Common myeloid progenitor, CD34-positive (primary cell): ENCODE results near the gene APP.

Source experiments
- CTCF ChIA-PET: fragments of 350-600 bp; sonication (Branson Sonifier 250); formaldehyde crosslinking; loops from one replicate; lab custom pipeline; 2021; ENCODE audit warnings: antibody characterized with exemption; lab: Charles Lee
- POLR2A ChIA-PET: fragments of 350-600 bp; sonication (Branson Sonifier 250); formaldehyde crosslinking; loops from one replicate; lab custom pipeline; 2021; ENCODE audit warnings: antibody characterized with exemption; lab: Charles Lee
- DNase-seq, 3 donors: peaks; one replicate each; pipeline versions ENCODE4 v3.0.0 to v3.0.0-alpha.2; 2013
- H3K27ac ChIP-seq, 2 experiments: 1 replicate in 1 of 2; 2 replicates in 1 of 2; pipeline ENCODE4 v1.7.0; 2013; ENCODE audit warnings: inconsistent platforms in 2 of 2, low read length in 2 of 2, mild to moderate bottlenecking in 2 of 2, low read depth in 1 of 2, moderate library complexity in 1 of 2; ENCODE audit not compliant: severe bottlenecking in 2 of 2, insufficient read depth in 1 of 2, poor library complexity in 1 of 2
- H3K27me3 ChIP-seq, 5 experiments: replicated peaks in 2 of 5; 1 replicate in 3 of 5; 2 replicates in 2 of 5; pipeline versions ENCODE4 v1.6.1 to v1.7.0; 2013; ENCODE audit warnings: low read length in 4 of 5, mild to moderate bottlenecking in 2 of 5, moderate library complexity in 2 of 5, inconsistent platforms in 1 of 5; ENCODE audit not compliant: insufficient read depth in 5 of 5, control insufficient read depth in 4 of 5
- H3K36me3 ChIP-seq, 4 experiments: 1 replicate in 2 of 4; 2 replicates in 2 of 4; pipeline versions ENCODE4 v1.6.1 to v1.7.0; 2013; ENCODE audit warnings: low read length in 3 of 4, control low read depth in 1 of 4, mild to moderate bottlenecking in 1 of 4; ENCODE audit not compliant: control insufficient read depth in 4 of 4, insufficient read depth in 4 of 4
- H3K4me1 ChIP-seq, 4 experiments: 1 replicate in 3 of 4; 2 replicates in 1 of 4; pipeline versions ENCODE4 v1.6.1 to v1.7.1; 2013; ENCODE audit warnings: low read length in 3 of 4, mild to moderate bottlenecking in 3 of 4, control low read depth in 1 of 4, inconsistent platforms in 1 of 4, moderate library complexity in 1 of 4; ENCODE audit not compliant: control insufficient read depth in 4 of 4, insufficient read depth in 4 of 4; ENCODE audit errors: control extremely low read depth in 1 of 4
- H3K4me3 ChIP-seq, 7 experiments: 1 replicate in 4 of 7; 2 replicates in 3 of 7; pipeline versions ENCODE4 v1.5.1 to v1.7.0; 2013; ENCODE audit warnings: mild to moderate bottlenecking in 7 of 7, low read length in 6 of 7, moderate library complexity in 6 of 7, inconsistent platforms in 2 of 7, low read depth in 2 of 7, control low read depth in 1 of 7; ENCODE audit not compliant: insufficient read depth in 4 of 7, control insufficient read depth in 1 of 7; ENCODE audit errors: extremely low read depth in 1 of 7
- H3K9me3 ChIP-seq, 5 experiments: 1 replicate in 4 of 5; 2 replicates in 1 of 5; pipeline versions ENCODE4 v1.6.1 to v1.7.1; 2013; ENCODE audit warnings: low read length in 4 of 5, mild to moderate bottlenecking in 2 of 5, inconsistent platforms in 1 of 5, low read depth in 1 of 5, moderate library complexity in 1 of 5; ENCODE audit not compliant: control insufficient read depth in 4 of 5, insufficient read depth in 2 of 5; ENCODE audit errors: control extremely low read depth in 1 of 5
- WGBS: methylation state at CpG from one replicate; pipeline ENCODE4 v1.1.5; 2013; ENCODE audit not compliant: insufficient coverage; 5-methylcytosine and 5-hydroxymethylcytosine counted together

The APP gene

DNA sequence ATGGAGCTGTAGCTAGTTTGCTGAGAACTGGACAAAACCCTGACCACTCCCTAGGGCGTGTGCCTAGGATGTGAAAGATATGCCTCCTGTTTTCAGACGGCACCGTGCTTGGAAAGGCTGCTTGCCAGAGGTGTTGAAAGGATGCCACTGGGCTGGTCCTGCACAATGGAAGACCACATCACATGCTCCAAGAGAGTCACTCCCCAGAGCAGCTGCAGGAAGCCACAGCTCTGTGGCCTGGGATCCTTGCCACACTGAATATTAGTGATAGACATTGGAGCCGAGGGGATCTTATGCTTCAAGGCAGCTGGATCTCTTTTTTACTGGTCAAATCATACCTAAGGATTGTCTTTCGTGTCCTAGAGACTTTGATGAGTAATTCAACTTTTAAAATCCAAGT, 6.6 kb upstream of the APP start:
- no peak overlapping the region for H3K4me3 ChIP-seq
- peaks cover 0 to 4% (median 2%) of the 10 kb centered on the region in 4 experiments for H3K4me1 ChIP-seq
- no peaks in the 10 kb centered on the region for H3K27me3 ChIP-seq
- H3K27ac ChIP-seq: no peak overlapping the region
- 57% methylated on average over 4 of the region's 5 CpGs for WGBS
- no peaks in the 10 kb centered on the region for H3K36me3 ChIP-seq
- peak in 2 of 3 donors; percentile 10 to 19 for DNase-seq
- ChIA-PET POLR2A (no interaction called here), CTCF (interaction anchor here (0.7 kb wide), 1 partner anchor 16 kb away, joined by 3 read pairs; no protein-coding TSS in a partner anchor)
- H3K9me3 ChIP-seq: no peaks in the 10 kb centered on the region

DNA sequence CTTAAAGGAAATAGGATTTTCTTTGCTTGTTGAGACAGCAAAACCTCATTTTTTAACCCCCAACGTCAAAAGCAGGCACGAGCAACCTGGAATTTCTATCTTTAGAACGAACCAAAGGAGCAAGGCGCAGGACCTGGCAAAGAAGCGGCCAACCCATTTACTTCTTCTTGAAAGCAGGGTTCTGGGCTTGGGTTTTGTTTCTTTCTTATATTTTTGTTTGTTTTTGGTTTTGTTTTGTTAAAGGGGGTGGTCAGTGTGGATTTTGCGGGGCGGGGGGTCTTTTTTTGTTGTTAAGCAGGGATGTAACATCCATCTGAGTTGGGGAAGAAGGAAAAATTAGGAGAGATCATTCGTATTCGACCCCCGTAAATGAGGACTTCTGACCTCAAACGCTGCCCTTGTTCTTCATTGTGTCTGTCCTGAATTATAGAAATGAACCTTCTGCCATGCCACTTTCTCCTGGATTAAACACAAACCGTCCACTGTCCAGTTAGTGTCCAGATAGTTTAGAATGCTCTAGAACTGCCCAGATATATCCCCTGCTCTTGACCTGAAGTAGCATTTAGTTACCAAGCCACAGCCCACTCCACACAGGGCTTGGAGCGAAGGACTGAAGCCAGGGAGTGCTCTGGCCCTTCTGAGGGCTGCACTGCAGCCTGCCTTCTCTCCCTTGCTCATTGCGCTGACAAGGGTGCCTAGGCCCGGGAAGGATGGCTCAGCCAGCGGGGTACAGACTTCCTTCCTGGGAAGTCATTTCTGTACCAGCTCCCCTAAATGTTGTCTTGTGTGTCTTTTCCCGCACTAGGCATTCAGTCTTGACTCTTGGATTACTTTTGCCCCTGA, 909 bp upstream of the APP start:
- POLR2A ChIA-PET: interaction anchor here (1.1 kb wide), 1 partner anchor 246 kb away, joined by 3 read pairs; no protein-coding TSS in a partner anchor
- peak overlapping the region; percentile 74 to 97 (median 88) for H3K4me3 ChIP-seq
- H3K27ac ChIP-seq: no peak overlapping the region
- no peaks in the 10 kb centered on the region for H3K27me3 ChIP-seq
- no peaks in the 10 kb centered on the region for H3K36me3 ChIP-seq
- H3K4me1 ChIP-seq: peaks cover 9 to 33% (median 23%) of the 10 kb centered on the region in 4 experiments
- no peak for DNase-seq
- WGBS: 76% methylated on average over 9 of the region's 17 CpGs
- no peaks in the 10 kb centered on the region for H3K9me3 ChIP-seq
- CTCF ChIA-PET: interaction anchor here (1.0 to 1.5 kb wide), 4 partner anchors 15 to 281 kb away, joined by 3 to 4 read pairs (median 4); no protein-coding TSS in a partner anchor

DNA sequence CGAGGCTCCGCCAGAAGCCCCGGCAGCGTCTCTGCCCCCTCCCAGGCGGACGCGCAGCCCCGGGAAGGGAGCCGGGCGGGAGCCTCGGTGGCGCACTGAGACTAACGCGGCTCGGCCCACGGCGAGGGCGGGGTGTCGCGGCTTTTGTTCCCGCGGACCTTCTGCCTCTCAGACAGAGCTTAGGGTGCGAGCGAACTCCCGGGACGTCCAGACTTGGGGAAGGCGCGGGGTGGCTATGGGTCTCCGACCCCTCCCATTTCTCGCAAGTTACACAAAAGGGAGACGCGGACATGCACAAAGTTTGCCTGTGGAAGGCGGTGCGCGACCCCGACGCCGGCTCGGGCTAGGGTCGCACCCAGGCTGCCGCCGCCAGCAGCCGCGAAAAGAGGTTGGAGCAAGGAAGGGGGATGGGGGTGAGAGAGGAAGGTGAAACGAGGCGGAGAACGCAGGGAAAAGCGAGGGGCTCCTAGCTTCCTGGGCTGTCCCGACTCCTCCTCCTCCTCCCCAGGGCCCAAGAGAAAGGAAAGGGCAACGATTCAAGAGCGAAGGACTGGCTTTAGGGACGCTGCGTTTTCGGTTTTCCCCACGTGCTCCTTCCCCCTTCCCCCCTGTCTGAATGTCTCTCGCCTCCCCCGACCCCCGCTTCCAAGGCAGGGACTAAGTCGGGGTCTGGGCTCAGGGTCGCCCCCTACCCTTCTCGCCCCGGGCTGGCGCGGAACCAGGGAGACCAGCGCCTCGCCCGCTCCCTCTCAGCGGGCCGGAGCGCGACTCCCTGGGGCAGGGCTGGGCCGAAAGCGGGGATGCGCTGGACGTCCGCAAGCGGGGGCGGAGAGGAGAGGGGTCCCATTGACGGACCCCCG, 729 bp downstream of the APP start:
- H3K4me1 ChIP-seq: peaks cover 9 to 38% (median 23%) of the 10 kb centered on the region in 4 experiments
- no peaks in the 10 kb centered on the region for H3K27me3 ChIP-seq
- CTCF ChIA-PET: interaction anchor here (1.0 to 4.0 kb wide), 12 partner anchors 10 to 677 kb away, joined by 3 to 16 read pairs (median 4); no protein-coding TSS in a partner anchor
- POLR2A ChIA-PET: no interaction called here
- H3K27ac ChIP-seq: peak overlapping the region in 1 of 2 experiments; percentile 30
- peak overlapping the region; percentile 77 to 97 (median 89) for H3K4me3 ChIP-seq
- no peaks in the 10 kb centered on the region for H3K9me3 ChIP-seq
- DNase-seq: peak; percentile 13 to 46 (median 41)
- no peaks in the 10 kb centered on the region for H3K36me3 ChIP-seq
- WGBS: 0% methylated on average over 56 of the region's 80 CpGs

DNA sequence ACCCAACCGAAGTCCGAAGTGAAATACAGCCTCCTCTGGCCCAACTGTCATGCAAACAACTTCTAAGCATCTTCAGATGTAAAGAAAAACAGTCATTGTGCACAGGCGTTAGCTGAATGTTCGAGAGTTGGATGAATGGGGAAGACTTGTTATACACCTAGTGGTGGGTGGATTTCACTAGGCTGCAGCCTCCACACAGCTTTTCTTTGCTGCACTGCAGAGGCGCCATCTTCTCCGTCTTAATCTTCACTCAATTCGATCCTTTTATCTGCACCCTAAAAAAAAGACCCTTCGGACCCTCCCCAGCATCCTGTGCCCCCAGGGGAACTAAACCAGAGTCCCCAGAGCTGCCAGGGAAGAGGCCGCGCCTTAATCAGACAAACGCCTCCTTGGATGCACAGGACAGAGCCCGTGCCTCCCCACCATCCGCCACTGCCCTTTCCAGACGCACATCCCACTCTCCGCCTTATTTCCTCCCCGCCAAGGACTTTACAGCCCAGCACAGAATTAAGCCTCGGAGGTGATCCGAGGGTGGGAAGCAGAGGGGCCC, 1.4 kb downstream of the APP start:
- peak overlapping the region; percentile 77 to 97 (median 89) for H3K4me3 ChIP-seq
- ChIA-PET POLR2A (no interaction called here), CTCF (interaction anchor here (0.7 to 4.0 kb wide), 14 partner anchors 9 to 678 kb away, joined by 3 to 16 read pairs (median 4); no protein-coding TSS in a partner anchor)
- no peaks in the 10 kb centered on the region for H3K27me3 ChIP-seq
- peaks cover 9 to 38% (median 23%) of the 10 kb centered on the region in 4 experiments for H3K4me1 ChIP-seq
- H3K36me3 ChIP-seq: no peaks in the 10 kb centered on the region
- H3K27ac ChIP-seq: no peak overlapping the region
- peak; percentile 75 to 90 (median 86) for DNase-seq
- no peaks in the 10 kb centered on the region for H3K9me3 ChIP-seq
- 0% methylated on average over 9 of the region's 18 CpGs for WGBS

DNA sequence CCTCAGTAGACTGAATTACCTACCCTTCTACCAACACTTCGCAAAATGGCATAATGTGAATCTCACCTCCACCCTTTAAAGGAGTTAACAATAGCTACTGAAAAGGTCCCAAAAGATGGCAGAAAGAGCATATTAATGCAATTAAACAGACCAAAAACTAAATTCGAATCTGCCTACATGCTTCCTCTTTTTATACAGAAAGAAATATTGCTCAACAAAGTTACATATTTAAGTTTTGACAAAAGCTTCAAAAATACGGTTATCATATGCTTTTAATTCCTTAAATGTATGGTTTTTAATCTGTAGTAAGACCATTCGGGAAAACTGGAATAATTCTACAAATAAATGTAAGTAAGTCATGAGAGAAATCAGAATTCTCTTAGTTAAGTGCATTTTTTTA, 2.2 kb downstream of the APP start:
- WGBS: 100% methylated on average over 1 of the region's 4 CpGs
- POLR2A ChIA-PET: no interaction called here
- Histone ChIP-seq H3K9me3 (no peaks in the 10 kb centered on the region), H3K27me3 (no peaks in the 10 kb centered on the region), H3K4me1 (peaks cover 9 to 36% (median 23%) of the 10 kb centered on the region in 4 experiments), H3K4me3 (peak overlapping the region in 4 of 7 experiments; percentile 48 to 97 (median 96)), H3K36me3 (no peaks in the 10 kb centered on the region), H3K27ac (no peak overlapping the region)
- DNase-seq: peak in 2 of 3 donors; percentile 24 to 36
- CTCF ChIA-PET: interaction anchor here (0.6 to 4.0 kb wide), 16 partner anchors 8 to 679 kb away, joined by 3 to 16 read pairs (median 4); no protein-coding TSS in a partner anchor

DNA sequence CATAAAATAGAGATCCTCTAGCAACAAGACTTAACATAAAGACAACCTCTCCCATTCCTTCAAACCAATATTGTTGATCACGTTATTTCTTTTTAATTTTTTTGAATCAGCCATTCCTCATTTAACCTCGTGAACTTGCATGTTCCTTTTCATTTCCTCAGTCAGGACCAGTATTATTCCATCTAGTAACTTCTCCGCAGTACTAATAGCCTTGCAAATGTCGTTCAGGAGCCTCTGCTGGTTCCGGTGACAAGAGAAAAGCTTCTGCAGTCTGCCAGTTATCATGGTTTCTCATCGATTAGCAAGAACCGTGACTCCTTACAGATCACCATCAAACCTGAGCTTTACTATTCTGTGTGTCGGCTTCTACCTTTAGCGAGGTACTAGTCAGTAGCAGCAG, 3.0 kb downstream of the APP start:
- H3K27ac ChIP-seq: no peak overlapping the region
- WGBS: 95% methylated on average over 5 of the region's 9 CpGs
- DNase-seq: no peak

More for the DNA sequence above, 3.0 kb downstream of the APP start:
- H3K4me1 ChIP-seq: peaks cover 9 to 35% (median 23%) of the 10 kb centered on the region in 4 experiments
- CTCF ChIA-PET: interaction anchor here (0.6 to 4.0 kb wide), 4 partner anchors 11 to 550 kb away, joined by 3 to 16 read pairs (median 4); no protein-coding TSS in a partner anchor
- no peaks in the 10 kb centered on the region for H3K9me3 ChIP-seq
- H3K4me3 ChIP-seq: no peak overlapping the region
- POLR2A ChIA-PET: no interaction called here
- H3K36me3 ChIP-seq: no peaks in the 10 kb centered on the region
- H3K27me3 ChIP-seq: no peaks in the 10 kb centered on the region
